ENCODE data around the gene CST9.

CST9 gene

DNA sequence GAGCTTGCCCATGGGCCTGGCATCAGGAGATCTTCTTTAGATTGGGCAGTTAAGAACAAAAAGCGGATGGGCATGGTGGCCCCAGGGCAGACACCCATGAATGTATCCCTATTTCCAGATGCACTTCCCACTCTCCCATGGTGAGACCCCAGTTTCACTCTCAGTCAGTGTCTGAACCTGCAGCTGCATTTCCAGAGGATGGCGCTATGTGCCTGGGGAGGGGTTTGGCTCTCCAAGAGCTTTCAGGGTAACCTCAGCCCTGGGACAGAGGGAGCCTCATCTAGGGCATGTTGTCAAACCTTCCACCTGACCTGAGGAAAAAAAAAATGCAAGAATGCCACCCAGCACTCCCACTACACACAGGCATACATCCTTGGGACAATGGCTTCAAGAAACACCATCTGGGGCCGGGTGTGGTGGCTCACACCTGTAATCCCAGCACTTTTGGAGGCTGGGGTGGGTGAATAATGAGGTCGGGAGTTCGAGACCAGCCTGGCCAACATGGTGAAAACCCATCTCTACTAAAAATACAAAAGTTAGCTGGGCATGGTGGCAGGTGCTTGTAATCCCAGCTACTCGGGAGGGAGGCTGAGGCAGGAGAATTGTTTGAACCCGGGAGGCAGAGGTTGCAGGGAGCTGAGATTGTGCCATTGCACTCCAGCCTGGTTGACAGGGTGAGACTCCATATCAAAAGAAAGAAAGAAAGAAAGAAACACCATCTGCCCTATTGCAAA is 39.4 kb downstream of the CST9 start:
- peaks cover 14% of the 10 kb centered on the region for H3K9me3 Mint-ChIP-seq
- TF ChIP-seq, protein P1, sequence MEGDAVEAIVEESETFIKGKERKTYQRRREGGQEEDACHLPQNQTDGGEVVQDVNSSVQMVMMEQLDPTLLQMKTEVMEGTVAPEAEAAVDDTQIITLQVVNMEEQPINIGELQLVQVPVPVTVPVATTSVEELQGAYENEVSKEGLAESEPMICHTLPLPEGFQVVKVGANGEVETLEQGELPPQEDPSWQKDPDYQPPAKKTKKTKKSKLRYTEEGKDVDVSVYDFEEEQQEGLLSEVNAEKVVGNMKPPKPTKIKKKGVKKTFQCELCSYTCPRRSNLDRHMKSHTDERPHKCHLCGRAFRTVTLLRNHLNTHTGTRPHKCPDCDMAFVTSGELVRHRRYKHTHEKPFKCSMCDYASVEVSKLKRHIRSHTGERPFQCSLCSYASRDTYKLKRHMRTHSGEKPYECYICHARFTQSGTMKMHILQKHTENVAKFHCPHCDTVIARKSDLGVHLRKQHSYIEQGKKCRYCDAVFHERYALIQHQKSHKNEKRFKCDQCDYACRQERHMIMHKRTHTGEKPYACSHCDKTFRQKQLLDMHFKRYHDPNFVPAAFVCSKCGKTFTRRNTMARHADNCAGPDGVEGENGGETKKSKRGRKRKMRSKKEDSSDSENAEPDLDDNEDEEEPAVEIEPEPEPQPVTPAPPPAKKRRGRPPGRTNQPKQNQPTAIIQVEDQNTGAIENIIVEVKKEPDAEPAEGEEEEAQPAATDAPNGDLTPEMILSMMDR (IDR thresholded peaks at IDR 0.05; ENCODE audit: unreplicated experiment in 3 of 3): no peak
- H3K27ac Mint-ChIP-seq: no peak overlapping the region
- H3K27me3 Mint-ChIP-seq (ENCODE audit: low read depth): no peaks in the 10 kb centered on the region
- H3K36me3 Mint-ChIP-seq (ENCODE audit: low read depth): no peaks in the 10 kb centered on the region
- no peak overlapping the region for H3K4me3 Mint-ChIP-seq
- no peaks in the 10 kb centered on the region for H3K4me1 Mint-ChIP-seq

DNA sequence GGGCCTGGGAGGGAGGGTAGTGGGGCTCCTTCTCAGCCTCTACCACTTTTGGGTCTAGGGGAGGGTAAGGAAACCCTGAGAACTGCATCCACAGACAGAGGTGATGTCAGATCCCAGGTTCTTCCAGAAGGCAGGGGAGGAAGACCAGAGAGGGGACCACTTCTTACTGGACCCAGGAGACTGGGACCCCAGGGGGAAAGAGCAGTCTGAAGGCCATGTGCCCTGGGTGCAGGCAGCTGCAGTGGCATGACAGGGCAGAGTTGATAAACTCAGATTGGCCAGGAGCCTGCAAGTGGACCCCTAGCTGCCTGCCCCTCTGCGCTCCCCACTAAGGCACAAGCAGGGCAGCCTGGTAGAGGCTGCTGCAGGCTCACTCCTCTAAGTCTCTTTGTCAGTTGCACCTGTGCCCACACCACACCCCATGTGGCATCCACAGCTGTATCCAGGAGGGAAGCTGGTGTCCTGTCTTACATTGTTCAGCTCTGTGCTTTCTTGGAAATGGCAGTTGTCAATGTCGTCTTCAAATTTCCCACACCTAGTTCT is 40.1 kb downstream of the CST9 start:
- H3K27ac Mint-ChIP-seq: no peak overlapping the region
- H3K9me3 Mint-ChIP-seq: peaks cover 14% of the 10 kb centered on the region
- no peaks in the 10 kb centered on the region for H3K36me3 Mint-ChIP-seq (ENCODE audit: low read depth)
- H3K27me3 Mint-ChIP-seq (ENCODE audit: low read depth): no peaks in the 10 kb centered on the region
- H3K4me3 Mint-ChIP-seq: no peak overlapping the region
- TF ChIP-seq, protein P1 (IDR thresholded peaks at IDR 0.05; ENCODE audit: unreplicated experiment in 3 of 3): no peak
- no peaks in the 10 kb centered on the region for H3K4me1 Mint-ChIP-seq

DNA sequence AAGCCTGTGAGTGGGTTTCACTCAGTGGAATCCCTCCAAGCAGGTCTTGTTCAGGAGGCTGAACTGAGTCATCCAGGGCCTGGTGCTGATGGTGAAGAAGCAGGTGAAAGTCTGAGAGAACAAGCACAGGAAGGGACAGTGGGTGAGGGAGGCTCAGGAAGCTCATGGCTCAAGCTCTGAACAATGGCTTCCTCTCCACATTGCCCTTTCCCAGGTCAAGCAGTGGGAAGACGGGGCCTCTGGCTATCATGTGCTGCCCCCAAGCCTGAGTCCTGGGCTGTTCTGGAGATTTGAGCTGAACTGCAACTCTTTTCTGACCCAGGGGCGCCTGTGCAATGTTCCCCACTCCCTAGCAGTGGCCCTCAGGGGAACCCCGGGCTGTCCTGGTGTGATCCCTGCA is 40.8 kb downstream of the CST9 start:
- TF ChIP-seq, protein P1 (IDR thresholded peaks at IDR 0.05; ENCODE audit: unreplicated experiment in 3 of 3): no peak
- Mint-ChIP-seq H3K27ac (no peak overlapping the region), H3K4me1 (no peaks in the 10 kb centered on the region), H3K36me3 (ENCODE audit: low read depth) (peaks cover 3% of the 10 kb centered on the region), H3K27me3 (ENCODE audit: low read depth) (no peaks in the 10 kb centered on the region), H3K4me3 (no peak overlapping the region), H3K9me3 (peaks cover 20% of the 10 kb centered on the region)

DNA sequence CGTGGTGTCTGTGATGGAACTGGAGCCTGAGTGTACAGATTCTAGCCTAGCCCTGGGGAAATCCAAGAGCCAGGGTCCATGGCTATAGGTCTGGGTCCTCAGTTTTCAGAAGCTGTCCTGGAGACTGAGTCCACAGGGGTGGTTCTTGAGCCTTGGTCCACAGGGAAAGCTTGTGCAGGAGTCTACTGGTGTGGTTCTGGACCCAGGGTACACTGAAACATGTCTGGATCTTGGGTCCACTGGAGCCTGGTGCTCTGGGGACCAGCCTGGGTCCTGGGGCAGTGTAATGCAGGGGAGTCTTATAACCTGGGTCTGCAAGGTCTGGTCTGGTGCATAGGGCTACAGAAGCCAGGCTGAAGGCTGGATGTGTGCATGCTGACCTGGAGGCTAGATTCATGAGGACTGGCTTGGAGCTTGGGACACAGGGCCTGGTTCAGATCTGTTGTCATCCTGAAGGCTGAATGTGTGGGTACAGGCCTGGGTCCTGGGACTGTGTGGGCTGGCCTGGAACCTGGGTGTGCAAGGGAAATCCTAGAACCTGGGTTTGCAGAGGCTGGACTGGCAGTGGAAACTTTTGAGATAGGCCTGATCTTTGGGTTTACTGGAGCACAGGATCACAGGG is 42.9 kb downstream of the CST9 start:
- no peaks in the 10 kb centered on the region for H3K27me3 Mint-ChIP-seq (ENCODE audit: low read depth)
- TF ChIP-seq, protein P1 (IDR thresholded peaks at IDR 0.05; ENCODE audit: unreplicated experiment in 3 of 3): no peak
- no peaks in the 10 kb centered on the region for H3K4me1 Mint-ChIP-seq
- no peak overlapping the region for H3K27ac Mint-ChIP-seq
- H3K9me3 Mint-ChIP-seq: peaks cover 30% of the 10 kb centered on the region
- H3K36me3 Mint-ChIP-seq (ENCODE audit: low read depth): peaks cover 3% of the 10 kb centered on the region
- no peak overlapping the region for H3K4me3 Mint-ChIP-seq

DNA sequence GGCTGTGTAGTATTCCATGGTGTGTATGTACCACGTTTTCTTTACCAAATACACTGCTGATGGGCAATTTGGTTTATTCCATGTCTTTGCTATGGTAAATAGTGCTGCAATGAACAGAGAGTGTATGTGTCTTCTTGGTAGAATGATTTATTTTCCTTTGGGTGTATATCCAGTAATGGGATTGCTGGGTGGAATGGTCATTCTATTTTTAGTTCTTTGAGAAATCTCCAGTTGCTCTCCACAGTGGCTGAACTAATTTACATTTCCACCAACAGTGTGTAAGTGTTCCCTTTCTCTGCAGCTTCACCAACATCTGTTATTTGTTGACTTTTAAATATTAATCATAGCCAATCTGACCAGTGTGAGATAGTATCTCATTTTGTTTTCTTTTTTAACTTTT is 51.3 kb downstream of the CST9 start:
- peaks cover 4% of the 10 kb centered on the region for H3K27me3 Mint-ChIP-seq (ENCODE audit: low read depth)
- no peak overlapping the region for H3K27ac Mint-ChIP-seq
- TF ChIP-seq, protein P1 (IDR thresholded peaks at IDR 0.05; ENCODE audit: unreplicated experiment in 3 of 3): no peak
- H3K9me3 Mint-ChIP-seq: peaks cover 24% of the 10 kb centered on the region
- H3K4me1 Mint-ChIP-seq: no peaks in the 10 kb centered on the region
- H3K36me3 Mint-ChIP-seq (ENCODE audit: low read depth): no peaks in the 10 kb centered on the region
- H3K4me3 Mint-ChIP-seq: no peak overlapping the region
